GM23248 (cell line): ENCODE data around the gene TNRC6C.

Experiments
- EZH2 ChIP-seq: fragments of 200-600 bp; sonication (generic); IDR thresholded peaks from 2 replicates; pipeline ENCODE4 v1.6.1; 2018; ENCODE audit warnings: antibody characterized with exemption, mild to moderate bottlenecking; ENCODE audit not compliant: insufficient read depth, poor library complexity, severe bottlenecking
- EZH2phosphoT487 ChIP-seq: fragments of 200-600 bp; sonication (generic); IDR thresholded peaks from 2 replicates; pipeline ENCODE4 v1.6.1; 2018; ENCODE audit warnings: antibody characterized with exemption, moderate library complexity, mild to moderate bottlenecking, low read depth; ENCODE audit not compliant: insufficient read depth

DNA sequence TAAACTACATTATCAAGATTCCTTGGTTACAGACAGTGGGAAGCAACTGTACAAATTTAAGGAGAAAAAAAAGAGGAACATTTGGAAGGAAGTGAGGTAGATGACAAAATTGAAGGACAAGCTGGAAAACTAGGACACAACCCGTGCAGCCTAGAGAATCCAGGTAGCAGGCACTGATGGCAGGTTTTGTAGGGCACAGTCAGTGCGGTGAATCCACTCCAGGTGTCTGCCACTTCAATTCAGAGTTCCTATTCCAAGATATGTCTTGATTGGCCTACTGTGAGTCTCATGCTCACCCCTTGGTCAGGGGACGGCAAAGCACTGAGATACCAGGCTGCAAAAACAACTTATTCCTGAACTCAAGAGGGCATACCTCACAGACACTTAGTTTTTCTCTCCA lies 37.8 kb downstream of the TNRC6C start:
- no peak for TF ChIP-seq EZH2
- no peak for TF ChIP-seq EZH2phosphoT487
